ENCODE data around the gene CDKN1A.

GRCh38 chr6:36639171-36639808, 39.2 kb upstream of the CDKN1A start:
- TF ChIP-seq CTCF (IDR thresholded peaks at IDR 0.05) (no peak), POLR2A (IDR thresholded peaks at IDR 0.05) (no peak)
